HepG2 (cell line): ENCODE results near the gene CD68. TPM values are rescaled to one million over a fixed set of nuclear protein-coding genes. Genes with fewer than 3 reads are reported as not detected.

ENCODE experiments used
- ATF7-NPFF ChIP-seq: sonication (generic); formaldehyde crosslinking; IDR thresholded peaks from 2 replicates; pipeline ENCODE4 v1.8.1; 2023; ENCODE audit warnings: mild to moderate bottlenecking, low read depth, missing genetic modification reagents, moderate library complexity
- CCAR2 ChIP-seq: fragments of 200-400 bp; formaldehyde crosslinking; optimal IDR thresholded peaks from 2 replicates; pipeline ENCODE3; 2018; ENCODE audit warnings: low read depth, mild to moderate bottlenecking, low read length, moderate library complexity
- CENPT ChIP-seq: sonication (generic); formaldehyde crosslinking; IDR thresholded peaks from 2 replicates; pipeline ENCODE4 v1.8.0; 2022; ENCODE audit warnings: low read depth, mild to moderate bottlenecking, moderate library complexity, missing genetic modification reagents
- HNF1A ChIP-seq, 2 experiments: sonication (generic) in 1 of 2; formaldehyde crosslinking in 1 of 2; IDR thresholded peaks; 2 replicates each; pipeline versions ENCODE4 v1.4.0 to v1.6.1; 2016 to 2020; ENCODE audit warnings: borderline replicate concordance in 1 of 2, low read depth in 1 of 2, mild to moderate bottlenecking in 1 of 2, missing genetic modification reagents in 1 of 2
- ISL2 ChIP-seq: sonication (generic); formaldehyde crosslinking; IDR thresholded peaks from 2 replicates; pipeline ENCODE4 v1.5.0; 2020; ENCODE audit warnings: missing genetic modification reagents
- MAZ ChIP-seq, 2 experiments: sonication (generic) in 1 of 2; formaldehyde crosslinking in 1 of 2; IDR thresholded peaks; 2 replicates each; pipeline versions ENCODE4 v1.5.0 to v1.6.1; 2012 to 2020; ENCODE audit warnings: low read depth in 2 of 2, mild to moderate bottlenecking in 2 of 2, borderline replicate concordance in 1 of 2, improper control_type of control experiment in 1 of 2, low read length in 1 of 2, missing genetic modification reagents in 1 of 2, moderate library complexity in 1 of 2
- MED8 ChIP-seq: sonication (generic); formaldehyde crosslinking; IDR thresholded peaks from 2 replicates; pipeline ENCODE4 v1.8.1; 2023; ENCODE audit warnings: mild to moderate bottlenecking, missing genetic modification reagents; ENCODE audit not compliant: insufficient replicate concordance
- MEF2D ChIP-seq: sonication (generic); formaldehyde crosslinking; IDR thresholded peaks from 2 replicates; pipeline ENCODE4 v1.5.1; 2020; ENCODE audit warnings: mild to moderate bottlenecking, missing genetic modification reagents
- NKX3-1 ChIP-seq: sonication (generic); formaldehyde crosslinking; IDR thresholded peaks from 2 replicates; pipeline ENCODE4 v1.5.0; 2020; ENCODE audit warnings: missing genetic modification reagents
- RXRB ChIP-seq: IDR thresholded peaks from 2 replicates; pipeline ENCODE4 v1.6.1; 2016; ENCODE audit warnings: borderline replicate concordance, missing genetic modification reagents, missing compliant biosample characterization
- ZFX ChIP-seq: sonication (generic); formaldehyde crosslinking; IDR thresholded peaks from 2 replicates; pipeline ENCODE4 v1.4.0; 2020; ENCODE audit warnings: mild to moderate bottlenecking, low read depth, missing genetic modification reagents, moderate library complexity
- ZFY ChIP-seq: sonication (generic); formaldehyde crosslinking; IDR thresholded peaks from 2 replicates; pipeline ENCODE4 v1.4.0; 2020; ENCODE audit warnings: missing genetic modification reagents
- ZFYVE20 ChIP-seq: sonication (generic); formaldehyde crosslinking; IDR thresholded peaks from 2 replicates; pipeline ENCODE4 v1.8.0; 2023; ENCODE audit warnings: low read depth, mild to moderate bottlenecking, moderate library complexity, missing genetic modification reagents, borderline replicate concordance
- ZNF235 ChIP-seq: sonication (generic); formaldehyde crosslinking; IDR thresholded peaks from 2 replicates; pipeline ENCODE4 v1.8.1; 2023; ENCODE audit warnings: mild to moderate bottlenecking, missing genetic modification reagents, borderline replicate concordance
- ZNF317 ChIP-seq: sonication (generic); formaldehyde crosslinking; IDR thresholded peaks from 2 replicates; pipeline ENCODE4 v1.5.0; 2020; ENCODE audit warnings: mild to moderate bottlenecking, missing genetic modification reagents
- ZNF33B ChIP-seq: sonication (generic); formaldehyde crosslinking; IDR thresholded peaks from 2 replicates; pipeline ENCODE4 v1.5.1; 2020; ENCODE audit warnings: mild to moderate bottlenecking, missing genetic modification reagents
- ZNF451 ChIP-seq: sonication (generic); formaldehyde crosslinking; IDR thresholded peaks from 2 replicates; pipeline ENCODE4 v1.5.0; 2020; ENCODE audit warnings: mild to moderate bottlenecking, missing genetic modification reagents
- ZNF550 ChIP-seq: sonication (generic); formaldehyde crosslinking; IDR thresholded peaks from 2 replicates; pipeline ENCODE4 v1.4.0; 2020; ENCODE audit warnings: mild to moderate bottlenecking, missing genetic modification reagents, borderline replicate concordance
- ZNF598 ChIP-seq: sonication (generic); formaldehyde crosslinking; IDR thresholded peaks from 2 replicates; pipeline ENCODE4 v1.5.1; 2020; ENCODE audit warnings: mild to moderate bottlenecking, missing genetic modification reagents, borderline replicate concordance
- ZNF605 ChIP-seq: sonication (generic); formaldehyde crosslinking; IDR thresholded peaks from 2 replicates; pipeline ENCODE4 v1.8.0; 2022; ENCODE audit warnings: mild to moderate bottlenecking, missing genetic modification reagents
- ZNF747 ChIP-seq: sonication (generic); formaldehyde crosslinking; IDR thresholded peaks from 2 replicates; pipeline ENCODE4 v1.8.1; 2023; ENCODE audit warnings: missing genetic modification reagents, mild to moderate bottlenecking, borderline replicate concordance
- polyA plus RNA-seq, 8 experiments: library from polyadenylated mRNA; depleted of rRNA in 3 of 8; stranded (reverse) in 7 of 8; unstranded in 1 of 8; fragments of >200 nt; fragmentation: Illumina TruSeq in 4 of 8; extraction: Trizol in 4 of 8; gene quantifications; 2 replicates each; pipeline versions ENCODE4 v1.2.1 to v1.2.3, GENCODE V29; 2011 to 2016; ENCODE audit warnings: low read depth in 4 of 8, missing spikeins in 1 of 8, mixed read lengths in 1 of 8; ENCODE audit not compliant: insufficient read depth in 1 of 8
- total RNA-seq, 5 experiments: library from RNA; depleted of rRNA; stranded (reverse); fragments of >200 nt; fragmentation: Illumina TruSeq; extraction: Trizol; gene quantifications; 2 replicates each; pipeline ENCODE4 v1.2.3, GENCODE V29; 2016; ENCODE audit warnings: low read depth in 1 of 5
- TF ChIP-seq, protein P1 (sequence below): IDR thresholded peaks from 2 replicates; pipeline ENCODE4 v1.6.1; 2016

The CD68 gene
- total and polyA plus RNA-seq, 2 of the 13 experiments (the other 11 are each of a cell fraction or from before 2014, with no cell fraction given) = 10.3 to 104 TPM

DNA sequence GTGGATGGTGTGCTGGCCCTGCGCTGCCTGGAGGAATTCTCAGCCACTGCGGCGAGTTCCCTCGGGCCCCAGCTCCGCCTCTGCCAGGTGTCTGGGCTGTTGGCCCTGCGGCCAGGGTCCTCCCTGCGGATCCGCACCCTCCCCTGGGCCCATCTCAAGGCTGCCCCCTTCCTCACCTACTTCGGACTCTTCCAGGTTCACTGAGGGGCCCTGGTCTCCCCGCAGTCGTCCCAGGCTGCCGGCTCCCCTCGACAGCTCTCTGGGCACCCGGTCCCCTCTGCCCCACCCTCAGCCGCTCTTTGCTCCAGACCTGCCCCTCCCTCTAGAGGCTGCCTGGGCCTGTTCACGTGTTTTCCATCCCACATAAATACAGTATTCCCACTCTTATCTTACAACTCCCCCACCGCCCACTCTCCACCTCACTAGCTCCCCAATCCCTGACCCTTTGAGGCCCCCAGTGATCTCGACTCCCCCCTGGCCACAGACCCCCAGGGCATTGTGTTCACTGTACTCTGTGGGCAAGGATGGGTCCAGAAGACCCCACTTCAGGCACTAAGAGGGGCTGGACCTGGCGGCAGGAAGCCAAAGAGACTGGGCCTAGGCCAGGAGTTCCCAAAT, 22.2 kb upstream of the CD68 start (continued):
- TF ChIP-seq HNF1A (IDR thresholded peaks at IDR 0.05; ENCODE audit: low read depth) = no peak
- no peak for TF ChIP-seq HNF1A (CRISPR knock-in tag; IDR thresholded peaks at IDR 0.05; ENCODE audit: borderline replicate concordance)
- TF ChIP-seq CENPT (CRISPR knock-in tag) = no peak
- TF ChIP-seq MAZ (IDR thresholded peaks at IDR 0.05; ENCODE audit: borderline replicate concordance, low read depth, low read length) = no peak
- peak; percentile 42; the same call in 1 of the 2 replicates for TF ChIP-seq MAZ (CRISPR knock-in tag; IDR thresholded peaks at IDR 0.05; ENCODE audit: low read depth)
- peak; percentile 33; the same call in 1 of the 2 replicates for TF ChIP-seq ISL2 (CRISPR knock-in tag)
- TF ChIP-seq ZFX (CRISPR knock-in tag) = peak; percentile 25; the same call in 1 of the 2 replicates
- no peak for TF ChIP-seq ZNF317
- no peak; the same call in 1 of the 2 replicates for TF ChIP-seq ZNF451 (CRISPR knock-in tag)
- no peak for TF ChIP-seq ATF7-NPFF (CRISPR knock-in tag)
- no peak for TF ChIP-seq MED8 (CRISPR knock-in tag)
- TF ChIP-seq ZFYVE20 (CRISPR knock-in tag) = no peak
- TF ChIP-seq NKX3-1 (CRISPR knock-in tag) = no peak
- no peak for TF ChIP-seq ZNF550
- no peak for TF ChIP-seq RXRB (CRISPR knock-in tag)
- no peak for TF ChIP-seq ZNF33B (CRISPR knock-in tag)
- no peak for TF ChIP-seq ZNF747
- TF ChIP-seq MEF2D = no peak
- no peak for TF ChIP-seq ZNF605 (CRISPR knock-in tag)
- no peak for TF ChIP-seq ZNF598 (CRISPR knock-in tag)
- TF ChIP-seq CCAR2 = no peak
- peak; percentile 48; the same call in 1 of the 2 replicates for TF ChIP-seq ZFY (CRISPR knock-in tag)
- TF ChIP-seq, protein P1, sequence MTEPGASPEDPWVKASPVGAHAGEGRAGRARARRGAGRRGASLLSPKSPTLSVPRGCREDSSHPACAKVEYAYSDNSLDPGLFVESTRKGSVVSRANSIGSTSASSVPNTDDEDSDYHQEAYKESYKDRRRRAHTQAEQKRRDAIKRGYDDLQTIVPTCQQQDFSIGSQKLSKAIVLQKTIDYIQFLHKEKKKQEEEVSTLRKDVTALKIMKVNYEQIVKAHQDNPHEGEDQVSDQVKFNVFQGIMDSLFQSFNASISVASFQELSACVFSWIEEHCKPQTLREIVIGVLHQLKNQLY = peak; percentile 78; the same call in 1 of the 2 replicates
- no peak for TF ChIP-seq ZNF235 (CRISPR knock-in tag)
